Activated naive CD4-positive, alpha-beta T cell (primary cell): ENCODE results near the gene NTNG2.
A peak's percentile ranks its signal among the peaks of the same experiment; 100 is the strongest.

Experiments used
- DNase-seq, 4 experiments: peaks; one replicate each; lab custom pipeline; 2025; lab: John Stamatoyannopoulos, UW

Gene NTNG2

GRCh38 chr9:132146575-132146974 lies 15.3 kb upstream of the NTNG2 start:
- DNase-seq: no peak

- no peak for DNase-seq
Observed at GRCh38 chr9:132147331-132147730, 14.5 kb upstream of the NTNG2 start.

GRCh38 chr9:132147839-132148238 lies 14.0 kb upstream of the NTNG2 start:
- no peak for DNase-seq

- DNase-seq: no peak
Observed at GRCh38 chr9:132150256-132150655, 11.6 kb upstream of the NTNG2 start.

- no peak for DNase-seq
Observed at GRCh38 chr9:132151118-132151517, 10.7 kb upstream of the NTNG2 start.

GRCh38 chr9:132152231-132152630 lies 9.6 kb upstream of the NTNG2 start:
- no peak for DNase-seq

GRCh38 chr9:132154863-132155567 lies 6.8 kb upstream of the NTNG2 start:
- DNase-seq: no peak

- no peak for DNase-seq
Observed at GRCh38 chr9:132155568-132155895, 6.3 kb upstream of the NTNG2 start.

GRCh38 chr9:132156262-132156661 lies 5.6 kb upstream of the NTNG2 start:
- DNase-seq: no peak

- no peak for DNase-seq
Observed at GRCh38 chr9:132157347-132158116, 4.3 kb upstream of the NTNG2 start.

GRCh38 chr9:132160802-132161742 lies 786 bp upstream of the NTNG2 start:
- DNase-seq: peak in 1 of 4 experiments; percentile 17

- DNase-seq: no peak
Observed at GRCh38 chr9:132162764-132163456, 1.1 kb downstream of the NTNG2 start.

- no peak for DNase-seq
Observed at GRCh38 chr9:132163457-132163875, 1.6 kb downstream of the NTNG2 start.

- DNase-seq: no peak
Observed at GRCh38 chr9:132163876-132164603, 2.2 kb downstream of the NTNG2 start.

GRCh38 chr9:132164604-132165362 lies 2.9 kb downstream of the NTNG2 start:
- no peak for DNase-seq

GRCh38 chr9:132166599-132166998 lies 4.7 kb downstream of the NTNG2 start:
- DNase-seq: no peak

GRCh38 chr9:132167192-132167591 lies 5.3 kb downstream of the NTNG2 start:
- DNase-seq: no peak

- no peak for DNase-seq
Observed at GRCh38 chr9:132168347-132168746, 6.5 kb downstream of the NTNG2 start.

- no peak for DNase-seq
Observed at GRCh38 chr9:132168851-132169250, 7.0 kb downstream of the NTNG2 start.

- peak in 3 of 4 experiments; percentile 26 to 51 (median 32) for DNase-seq
Observed at GRCh38 chr9:132169672-132170392, 8.0 kb downstream of the NTNG2 start.
